A549 (cell line): ENCODE data around the gene PDE7B.

ENCODE experiments used
- BHLHE40 ChIP-seq: IDR thresholded peaks from 2 replicates; pipeline ENCODE4 v1.6.1; 2012; ENCODE audit warnings: low read depth, low read length, inconsistent platforms
- EP300 ChIP-seq, 2 experiments: fragments of >200 bp; sonication (Bioruptor Twin); formaldehyde crosslinking; IDR thresholded peaks; 2 replicates in 1 of 2; 3 replicates in 1 of 2; pipeline ENCODE4 v1.6.1; 2016 to 2017
- ESRRA ChIP-seq: fragments of 150-350 bp; IDR thresholded peaks from 2 replicates; pipeline ENCODE4 v1.6.1; 2014; ENCODE audit warnings: mild to moderate bottlenecking, low read length, borderline replicate concordance
- MYC ChIP-seq: IDR thresholded peaks from 2 replicates; pipeline ENCODE4 v1.6.1; 2012; ENCODE audit warnings: mild to moderate bottlenecking, inconsistent platforms, low read length, improper control_type of control experiment, borderline replicate concordance
- POLR2A ChIP-seq: IDR thresholded peaks from 2 replicates; pipeline ENCODE4 v1.6.1; 2012; ENCODE audit warnings: mild to moderate bottlenecking, low read length
- POLR2AphosphoS2 ChIP-seq: conservative IDR thresholded peaks from 2 replicates; pipeline ENCODE4 v1.6.1; 2012; ENCODE audit warnings: low read length, improper control_type of control experiment, inconsistent platforms
- ZFP36 ChIP-seq: fragments of 450-650 bp; IDR thresholded peaks from 2 replicates; pipeline ENCODE4 v1.6.1; 2014; ENCODE audit warnings: borderline replicate concordance; ENCODE audit not compliant: partially characterized antibody
- TF ChIP-seq, protein P1 (sequence below): fragments of >200 bp; sonication (Bioruptor Twin); formaldehyde crosslinking; IDR thresholded peaks from 3 replicates; pipeline ENCODE4 v1.5.1; 2016

DNA sequence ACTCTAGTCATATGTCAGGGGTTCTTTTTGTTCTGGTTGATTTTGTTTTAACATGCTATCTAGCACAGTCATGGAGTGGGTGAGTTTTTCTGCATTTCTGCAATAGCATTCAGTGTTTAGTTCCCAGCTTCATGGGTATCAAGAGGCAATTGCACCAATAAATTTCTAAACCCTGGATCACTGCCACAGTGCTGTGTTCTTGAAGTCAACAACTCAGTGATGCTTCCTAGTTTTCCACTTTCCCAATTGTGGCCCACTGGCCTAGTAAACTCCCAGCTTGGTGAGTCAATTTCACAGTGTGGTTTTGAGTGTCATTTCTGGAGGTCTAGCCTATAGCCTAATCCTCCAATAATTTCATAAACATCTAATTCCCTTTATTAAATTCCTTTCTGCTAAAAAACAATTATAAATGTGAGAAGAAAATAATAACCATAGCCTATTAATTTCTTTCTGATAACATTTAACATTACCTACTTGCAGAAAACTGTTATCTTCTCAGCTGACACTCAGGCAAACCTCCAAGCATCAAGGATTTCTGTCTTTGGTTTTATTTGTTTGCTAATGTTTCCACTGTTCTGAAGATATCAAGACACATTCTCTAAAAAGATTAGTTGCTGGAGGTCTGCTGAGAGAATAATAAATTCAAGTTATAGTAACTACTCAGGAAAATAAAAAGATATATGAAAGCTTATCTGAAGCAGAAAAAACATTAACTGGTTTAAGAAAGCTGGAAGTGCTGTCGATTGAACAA lies 89.9 kb downstream of the PDE7B start:
- TF ChIP-seq POLR2A (no peak), POLR2AphosphoS2 (no peak), BHLHE40 (no peak), ESRRA (no peak), EP300 (IDR thresholded peaks at IDR 0.05) (no peak), ZFP36 (no peak), MYC (no peak)
- TF ChIP-seq, protein P1, sequence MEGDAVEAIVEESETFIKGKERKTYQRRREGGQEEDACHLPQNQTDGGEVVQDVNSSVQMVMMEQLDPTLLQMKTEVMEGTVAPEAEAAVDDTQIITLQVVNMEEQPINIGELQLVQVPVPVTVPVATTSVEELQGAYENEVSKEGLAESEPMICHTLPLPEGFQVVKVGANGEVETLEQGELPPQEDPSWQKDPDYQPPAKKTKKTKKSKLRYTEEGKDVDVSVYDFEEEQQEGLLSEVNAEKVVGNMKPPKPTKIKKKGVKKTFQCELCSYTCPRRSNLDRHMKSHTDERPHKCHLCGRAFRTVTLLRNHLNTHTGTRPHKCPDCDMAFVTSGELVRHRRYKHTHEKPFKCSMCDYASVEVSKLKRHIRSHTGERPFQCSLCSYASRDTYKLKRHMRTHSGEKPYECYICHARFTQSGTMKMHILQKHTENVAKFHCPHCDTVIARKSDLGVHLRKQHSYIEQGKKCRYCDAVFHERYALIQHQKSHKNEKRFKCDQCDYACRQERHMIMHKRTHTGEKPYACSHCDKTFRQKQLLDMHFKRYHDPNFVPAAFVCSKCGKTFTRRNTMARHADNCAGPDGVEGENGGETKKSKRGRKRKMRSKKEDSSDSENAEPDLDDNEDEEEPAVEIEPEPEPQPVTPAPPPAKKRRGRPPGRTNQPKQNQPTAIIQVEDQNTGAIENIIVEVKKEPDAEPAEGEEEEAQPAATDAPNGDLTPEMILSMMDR, result no peak
